Measurements from ENCODE around the gene TCF4.

GRCh38 chr18:55354795-55355194, 233.2 kb downstream of the TCF4 start:
- no peak for TF ChIP-seq POLR2A (IDR thresholded peaks at IDR 0.05)
- TF ChIP-seq POLR2AphosphoS5 (IDR thresholded peaks at IDR 0.05) = no peak
